H1 (cell line): ENCODE data around the gene SUGP1. TPM values are rescaled to one million over a fixed set of nuclear protein-coding genes. Genes with fewer than 3 reads are reported as not detected.

Source experiments
- CHD7 ChIP-seq: fragments of 300-600 bp; sonication (generic); IDR thresholded peaks from 2 replicates; pipeline ENCODE4 v1.7.1; 2012; ENCODE audit warnings: low read length, moderate library complexity, mild to moderate bottlenecking, inconsistent platforms; ENCODE audit not compliant: insufficient replicate concordance
- CREB1 ChIP-seq: IDR thresholded peaks from 2 replicates; pipeline ENCODE4 v1.6.1; 2012; ENCODE audit warnings: inconsistent platforms
- GTF2F1 ChIP-seq: IDR thresholded peaks from 2 replicates; pipeline ENCODE4 v1.6.1; 2012; ENCODE audit warnings: low read depth, low read length, improper control_type of control experiment, borderline replicate concordance
- MAFK ChIP-seq: IDR thresholded peaks from 2 replicates; pipeline ENCODE4 v1.6.1; 2012; ENCODE audit warnings: low read depth, mild to moderate bottlenecking, improper control_type of control experiment, low read length
- POLR2AphosphoS5 ChIP-seq: IDR thresholded peaks from 2 replicates; pipeline ENCODE4 v1.6.1; 2011; ENCODE audit warnings: low read depth, low read length
- RAD21 ChIP-seq, 2 experiments: IDR thresholded peaks in 1 of 2; conservative IDR thresholded peaks in 1 of 2; 2 replicates each; pipeline ENCODE4 v1.6.1; 2011; ENCODE audit warnings: low read depth in 2 of 2, low read length in 2 of 2, improper control_type of control experiment in 1 of 2, inconsistent platforms in 1 of 2, mild to moderate bottlenecking in 1 of 2, moderate library complexity in 1 of 2
- TCF12 ChIP-seq: IDR thresholded peaks from 2 replicates; pipeline ENCODE4 v1.6.1; 2011; ENCODE audit warnings: low read depth, mild to moderate bottlenecking, low read length
- polyA plus RNA-seq, 7 experiments: library from polyadenylated mRNA; depleted of rRNA in 3 of 7; stranded (reverse) in 5 of 7; unstranded in 2 of 7; fragments of >200 nt in 5 of 7; fragments of 200-250 nt in 2 of 7; gene quantifications; 1 replicate in 5 of 7; 2 replicates in 1 of 7; 4 replicates in 1 of 7; pipeline versions ENCODE4 v1.2.1 to v1.2.3, GENCODE V29; 2011 to 2013; ENCODE audit warnings: missing spikeins in 2 of 7, mixed read lengths in 2 of 7
- total RNA-seq: library from RNA; stranded (reverse); fragmentation: NEBNext Ultra II Directional; extraction: Animal tissue kit (Norgen Biotek cat#: 25700); gene quantifications from 2 replicates; pipeline ENCODE4 v1.2.1, GENCODE V29; 2021
- TF ChIP-seq, protein P1 (sequence below): IDR thresholded peaks from 2 replicates; pipeline ENCODE4 v1.6.1; 2011; ENCODE audit warnings: low read length, improper control_type of control experiment

The SUGP1 gene
- total and polyA plus RNA-seq, 2 of the 8 experiments (the other 6 are each of a cell fraction or from before 2014, with no cell fraction given), result 38.5 to 65.2 TPM

- TF ChIP-seq RAD21 (IDR thresholded peaks at IDR 0.05 in 1 of 2, conservative IDR thresholded peaks at IDR 0.05 in 1 of 2; ENCODE audit: low read depth in 2 of 2, low read length in 2 of 2), result no peak
- no peak for TF ChIP-seq CHD7
- no peak for TF ChIP-seq MAFK
- TF ChIP-seq POLR2AphosphoS5, result no peak
- no peak for TF ChIP-seq GTF2F1
- TF ChIP-seq CREB1, result no peak
- no peak for TF ChIP-seq TCF12
- TF ChIP-seq, protein P1, sequence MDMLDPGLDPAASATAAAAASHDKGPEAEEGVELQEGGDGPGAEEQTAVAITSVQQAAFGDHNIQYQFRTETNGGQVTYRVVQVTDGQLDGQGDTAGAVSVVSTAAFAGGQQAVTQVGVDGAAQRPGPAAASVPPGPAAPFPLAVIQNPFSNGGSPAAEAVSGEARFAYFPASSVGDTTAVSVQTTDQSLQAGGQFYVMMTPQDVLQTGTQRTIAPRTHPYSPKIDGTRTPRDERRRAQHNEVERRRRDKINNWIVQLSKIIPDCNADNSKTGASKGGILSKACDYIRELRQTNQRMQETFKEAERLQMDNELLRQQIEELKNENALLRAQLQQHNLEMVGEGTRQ, result no peak
These were observed 49.3 kb downstream of the SUGP1 start (continued) for GRCh38 chr19:19270749-19271571.
